ENCODE data around the gene PDE1A.

The PDE1A gene

DNA sequence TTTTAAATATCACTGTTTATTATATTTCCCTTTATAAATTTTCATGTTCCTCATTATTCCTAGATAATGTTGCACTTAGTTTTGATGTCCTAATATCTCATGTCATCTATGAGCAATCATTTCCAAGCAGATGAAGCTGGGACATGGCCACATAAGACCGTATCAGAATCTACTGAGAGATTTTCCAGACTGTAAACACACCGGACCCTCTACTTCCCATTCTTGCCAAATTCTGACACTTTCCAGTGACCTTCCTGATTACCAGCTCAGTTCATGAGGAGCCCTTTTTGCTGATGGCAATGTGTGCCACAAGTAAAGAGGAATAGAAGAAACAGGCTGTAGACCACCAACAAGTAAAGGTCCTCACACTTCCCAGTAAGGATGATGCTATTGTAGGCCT is 20.3 kb upstream of the PDE1A start:
- no peak for TF ChIP-seq CTCF (conservative IDR thresholded peaks at IDR 0.05; ENCODE audit: low read depth, low read length)
- no peak for DNase-seq (ENCODE audit: low read depth)
- H3K4me3 ChIP-seq (ENCODE audit: low read length): no peak overlapping the region

- TF ChIP-seq CTCF (conservative IDR thresholded peaks at IDR 0.05; ENCODE audit: low read depth, low read length): no peak
- DNase-seq (ENCODE audit: low read depth): no peak
- no peak overlapping the region for H3K4me3 ChIP-seq (ENCODE audit: low read length)
Measured at GRCh38 chr2:182446087-182446486, 19.3 kb upstream of the PDE1A start.

GRCh38 chr2:182445391-182445965 is 18.6 kb upstream of the PDE1A start:
- no peak for DNase-seq (ENCODE audit: low read depth)
- H3K4me3 ChIP-seq (ENCODE audit: low read length): no peak overlapping the region
- TF ChIP-seq CTCF (conservative IDR thresholded peaks at IDR 0.05; ENCODE audit: low read depth, low read length): no peak

- TF ChIP-seq CTCF (conservative IDR thresholded peaks at IDR 0.05; ENCODE audit: low read depth, low read length): no peak
- H3K4me3 ChIP-seq (ENCODE audit: low read length): no peak overlapping the region
- DNase-seq (ENCODE audit: low read depth): peak; percentile 54
Measured at GRCh38 chr2:182444806-182445205, 18.0 kb upstream of the PDE1A start.

DNA sequence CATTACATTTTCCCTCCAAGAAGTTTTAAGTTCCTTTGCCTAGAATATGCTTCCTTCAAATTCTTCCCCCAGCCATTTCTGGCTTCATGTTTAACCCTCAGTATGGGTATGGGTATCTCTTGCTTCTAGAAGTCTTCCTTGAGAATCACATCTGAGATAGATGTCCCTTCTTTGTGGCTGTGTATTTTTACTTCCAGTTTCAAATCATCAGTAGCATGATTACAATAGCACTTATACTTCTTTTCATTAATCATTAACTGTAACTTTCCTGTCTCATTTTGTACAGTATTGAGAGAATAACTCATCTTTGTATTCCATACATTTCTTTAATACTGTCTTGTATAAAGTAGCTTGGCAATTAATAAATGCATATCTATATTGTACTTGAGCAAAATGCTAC is 17.3 kb upstream of the PDE1A start:
- no peak for DNase-seq (ENCODE audit: low read depth)
- H3K4me3 ChIP-seq (ENCODE audit: low read length): no peak overlapping the region
- TF ChIP-seq CTCF (conservative IDR thresholded peaks at IDR 0.05; ENCODE audit: low read depth, low read length): no peak

- no peak for TF ChIP-seq CTCF (conservative IDR thresholded peaks at IDR 0.05; ENCODE audit: low read depth, low read length)
- H3K4me3 ChIP-seq (ENCODE audit: low read length): no peak overlapping the region
- no peak for DNase-seq (ENCODE audit: low read depth)
Measured at GRCh38 chr2:182436252-182436651, 9.4 kb upstream of the PDE1A start.

GRCh38 chr2:182435754-182436153 is 8.9 kb upstream of the PDE1A start:
- no peak for TF ChIP-seq CTCF (conservative IDR thresholded peaks at IDR 0.05; ENCODE audit: low read depth, low read length)
- peak; percentile 63 for DNase-seq (ENCODE audit: low read depth)

More at GRCh38 chr2:182435754-182436153, 8.9 kb upstream of the PDE1A start:
- H3K4me3 ChIP-seq (ENCODE audit: low read length): no peak overlapping the region
